HUES6 (cell line): ENCODE measurements around the gene AZU1.
"Not testable (repeated sequence)": the region's sequence is repeated elsewhere in the genome, so short reads cannot be mapped to it uniquely, and the experiment has no call there.

Experiments used
- H3K27ac ChIP-seq: 2 replicates; pipeline ENCODE4 v1.7.0; 2013; ENCODE audit warnings: low read depth, mild to moderate bottlenecking, low read length, inconsistent platforms
- H3K27me3 ChIP-seq: 2 replicates; pipeline ENCODE4 v1.6.1; 2013; ENCODE audit warnings: low read length; ENCODE audit not compliant: control insufficient read depth, insufficient read depth
- H3K36me3 ChIP-seq: 2 replicates; pipeline ENCODE4 v1.6.1; 2013; ENCODE audit warnings: low read length; ENCODE audit not compliant: control insufficient read depth, insufficient read depth
- H3K4me1 ChIP-seq: 2 replicates; pipeline ENCODE4 v1.6.1; 2013; ENCODE audit warnings: low read length; ENCODE audit not compliant: control insufficient read depth, insufficient read depth
- H3K4me3 ChIP-seq: 2 replicates; pipeline ENCODE4 v1.5.1; 2013; ENCODE audit warnings: low read depth, low read length
- H3K9ac ChIP-seq: one replicate; pipeline ENCODE4 v1.6.1; 2013; ENCODE audit warnings: mild to moderate bottlenecking, low read length
- H3K9me3 ChIP-seq: 2 replicates; pipeline ENCODE4 v1.6.1; 2013; ENCODE audit warnings: low read depth, low read length; ENCODE audit not compliant: control insufficient read depth, insufficient read depth

AZU1 gene

DNA sequence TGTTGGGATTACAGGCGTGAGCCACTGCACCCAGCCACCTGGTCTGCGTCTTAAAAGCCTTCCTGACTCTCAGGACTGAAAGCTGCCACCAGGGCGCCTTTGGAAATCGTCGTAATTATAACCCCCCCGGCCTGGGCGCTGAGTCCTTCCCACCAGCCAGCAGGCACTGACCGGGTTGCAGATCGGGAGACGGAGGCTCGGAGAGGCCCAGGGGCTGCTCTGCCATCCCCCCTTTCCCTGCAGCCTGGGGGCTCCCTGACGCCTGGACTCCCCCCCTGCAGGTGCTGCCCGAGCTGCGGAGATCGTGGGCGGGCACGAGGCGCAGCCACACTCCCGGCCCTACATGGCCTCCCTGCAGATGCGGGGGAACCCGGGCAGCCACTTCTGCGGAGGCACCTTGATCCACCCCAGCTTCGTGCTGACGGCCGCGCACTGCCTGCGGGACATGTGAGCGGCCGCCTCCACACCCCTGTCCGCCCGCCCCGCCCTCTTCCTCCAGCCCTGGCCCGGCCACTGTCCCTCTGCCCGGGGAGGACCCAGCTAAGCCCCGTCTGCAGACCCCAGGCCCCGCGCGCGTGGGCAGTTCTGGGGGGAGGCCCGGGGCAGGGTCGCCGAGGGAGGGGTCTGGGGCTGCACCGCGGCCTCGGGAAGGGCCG lies 15.7 kb downstream of the AZU1 start:
- Histone ChIP-seq H3K4me1 (no peaks in the 10 kb centered on the region), H3K27me3 (peaks cover 34% of the 10 kb centered on the region), H3K36me3 (no peaks in the 10 kb centered on the region), H3K9me3 (no peaks in the 10 kb centered on the region), H3K4me3 (peak overlapping the region; percentile 55), H3K9ac (no peak overlapping the region), H3K27ac (no peak overlapping the region)

DNA sequence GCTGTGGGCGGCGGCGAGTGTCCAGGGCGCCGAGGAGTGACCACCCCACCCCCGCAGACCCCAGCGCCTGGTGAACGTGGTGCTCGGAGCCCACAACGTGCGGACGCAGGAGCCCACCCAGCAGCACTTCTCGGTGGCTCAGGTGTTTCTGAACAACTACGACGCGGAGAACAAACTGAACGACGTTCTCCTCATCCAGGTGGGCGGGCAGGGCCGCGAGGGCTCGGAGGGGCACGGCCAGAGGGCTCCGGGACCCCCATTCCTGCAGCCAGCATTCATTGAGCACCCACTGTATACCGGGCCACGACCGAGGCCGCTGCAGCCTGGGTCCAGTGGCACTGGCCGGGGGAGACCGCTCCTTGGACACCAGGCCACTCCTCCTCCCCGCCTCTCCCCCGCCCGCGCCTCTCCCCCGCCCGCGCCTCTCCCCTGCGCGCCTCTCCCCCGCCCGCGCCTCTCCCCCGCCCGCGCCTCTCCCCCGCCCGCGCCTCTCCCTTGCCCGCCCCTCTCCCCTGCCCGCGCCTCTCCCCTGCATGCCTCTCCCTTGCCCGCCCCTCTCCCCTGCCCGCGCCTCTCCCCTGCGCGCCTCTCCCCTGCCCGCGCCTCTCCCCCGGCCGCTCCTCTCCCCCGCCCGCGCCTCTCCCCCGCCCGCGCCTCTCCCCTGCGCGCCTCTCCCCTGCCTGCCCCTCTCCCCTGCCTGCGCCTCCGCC lies 16.4 kb downstream of the AZU1 start:
- no peaks in the 10 kb centered on the region for H3K4me1 ChIP-seq
- peak overlapping the region; percentile 55 for H3K4me3 ChIP-seq
- H3K27ac ChIP-seq, result no peak overlapping the region
- H3K9ac ChIP-seq, result no peak overlapping the region
- H3K27me3 ChIP-seq, result peaks cover 34% of the 10 kb centered on the region
- H3K9me3 ChIP-seq, result no peaks in the 10 kb centered on the region
- no peaks in the 10 kb centered on the region for H3K36me3 ChIP-seq

DNA sequence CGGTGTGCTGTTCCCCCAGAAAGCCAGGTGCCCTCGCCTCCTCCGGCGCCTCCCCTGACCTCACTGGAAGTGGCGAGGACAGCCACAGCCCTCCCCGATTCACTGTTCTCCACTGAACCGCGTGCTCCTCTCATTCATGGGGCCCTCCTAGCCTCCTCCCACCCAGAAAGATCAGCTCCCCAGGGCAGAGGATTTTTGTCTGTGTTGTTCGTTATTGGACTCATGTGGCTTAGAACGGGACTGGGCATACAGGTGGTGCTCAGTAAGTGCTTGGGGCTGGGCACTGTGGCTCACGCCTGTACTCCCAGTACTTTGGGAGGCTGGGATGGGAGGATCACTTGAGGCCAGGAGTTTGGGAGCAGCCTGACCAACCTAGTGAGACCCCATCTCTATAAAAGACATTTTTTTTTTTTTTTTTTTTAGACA lies 16.9 kb downstream of the AZU1 start:
- Histone ChIP-seq H3K9me3 (no peaks in the 10 kb centered on the region), H3K36me3 (no peaks in the 10 kb centered on the region), H3K27ac (no peak overlapping the region), H3K4me3 (no peak overlapping the region), H3K4me1 (no peaks in the 10 kb centered on the region), H3K9ac (no peak overlapping the region), H3K27me3 (peaks cover 34% of the 10 kb centered on the region)

DNA sequence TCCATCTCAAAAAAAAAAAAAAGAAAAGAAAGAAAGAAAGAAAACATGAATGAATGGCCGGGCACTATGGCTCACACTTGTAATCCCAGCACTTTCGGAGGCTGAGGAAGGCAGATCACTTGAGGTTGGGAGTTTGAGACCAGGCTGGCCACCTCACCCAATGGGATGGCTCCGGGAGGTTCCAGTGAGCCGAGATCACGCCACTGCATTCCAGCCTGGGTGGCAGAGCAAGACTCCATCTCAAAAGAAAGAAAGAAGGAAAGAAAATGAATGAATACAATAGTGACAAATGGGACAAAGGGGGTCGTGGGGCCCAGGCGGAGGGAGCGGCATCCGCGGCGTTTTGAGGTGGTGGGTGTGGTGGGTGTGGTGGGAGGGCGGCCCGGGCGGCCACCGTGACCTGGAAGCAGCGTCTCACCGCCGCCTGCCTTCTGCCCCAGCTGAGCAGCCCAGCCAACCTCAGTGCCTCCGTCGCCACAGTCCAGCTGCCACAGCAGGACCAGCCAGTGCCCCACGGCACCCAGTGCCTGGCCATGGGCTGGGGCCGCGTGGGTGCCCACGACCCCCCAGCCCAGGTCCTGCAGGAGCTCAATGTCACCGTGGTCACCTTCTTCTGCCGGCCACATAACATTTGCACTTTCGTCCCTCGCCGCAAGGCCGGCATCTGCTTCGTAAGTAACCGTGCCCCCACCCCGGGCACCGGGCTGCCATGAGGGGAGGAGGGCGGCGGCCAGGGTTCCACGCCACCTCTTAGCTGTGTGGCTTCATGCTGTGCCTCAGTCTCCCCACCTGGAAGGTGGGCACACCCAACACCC lies 18.3 kb downstream of the AZU1 start:
- H3K27ac ChIP-seq, result no peak overlapping the region
- H3K36me3 ChIP-seq, result no peaks in the 10 kb centered on the region
- peaks cover 34% of the 10 kb centered on the region for H3K27me3 ChIP-seq
- H3K4me3 ChIP-seq, result no peak overlapping the region
- H3K9ac ChIP-seq, result no peak overlapping the region
- H3K4me1 ChIP-seq, result peaks cover 4% of the 10 kb centered on the region; the same call in 1 of the 2 replicates
- H3K9me3 ChIP-seq, result no peaks in the 10 kb centered on the region

DNA sequence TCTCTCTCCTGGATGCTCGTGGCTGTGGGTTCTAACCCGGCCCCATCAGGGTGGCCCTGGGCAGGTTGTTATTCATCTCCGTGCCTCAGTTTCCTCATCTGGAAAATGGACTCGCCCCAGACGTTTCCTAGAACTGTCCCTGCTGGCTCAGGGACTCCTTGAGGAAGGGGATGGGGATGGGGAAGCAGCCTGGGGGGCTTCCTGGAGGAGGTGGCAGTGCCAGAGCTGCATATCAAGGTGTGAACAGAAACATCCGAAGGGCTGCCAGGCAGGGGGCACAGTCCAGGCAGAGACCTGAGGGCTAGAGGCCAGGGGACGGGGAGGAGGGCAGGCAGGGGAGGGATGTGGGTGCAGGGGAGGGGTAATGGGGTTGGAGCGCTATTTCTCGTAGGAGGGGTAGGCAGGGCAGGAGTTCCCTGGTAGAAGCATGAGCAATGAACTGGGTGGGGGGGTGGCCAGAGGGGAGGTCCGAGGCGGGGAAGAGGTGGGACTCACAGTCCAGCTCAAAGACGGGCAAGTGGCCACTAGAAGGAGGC lies 20.8 kb downstream of the AZU1 start:
- Histone ChIP-seq H3K4me3 (no peak overlapping the region), H3K9ac (no peak overlapping the region), H3K4me1 (peaks cover 4% of the 10 kb centered on the region; the same call in 1 of the 2 replicates), H3K9me3 (no peaks in the 10 kb centered on the region), H3K27ac (no peak overlapping the region), H3K27me3 (peaks cover 22% of the 10 kb centered on the region), H3K36me3 (no peaks in the 10 kb centered on the region)

DNA sequence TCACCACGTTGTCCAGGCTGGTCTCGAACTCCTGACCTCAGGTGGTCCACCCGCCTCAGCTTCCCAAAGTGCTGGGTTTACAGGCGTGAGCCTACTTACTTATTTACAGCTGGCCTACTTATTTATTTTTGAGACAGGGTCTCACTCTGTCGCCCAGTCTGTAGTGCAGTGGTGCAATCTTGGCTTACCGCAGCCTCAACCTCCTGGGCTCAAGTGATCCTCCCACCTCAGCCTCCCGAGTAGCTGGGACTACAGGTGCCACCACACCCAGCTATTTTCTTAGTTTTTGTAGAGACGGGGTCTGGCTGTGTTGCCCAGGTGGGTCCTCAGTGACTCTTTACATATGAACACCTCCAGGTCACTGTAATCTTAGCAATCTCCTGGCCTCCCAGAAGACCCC lies 21.6 kb downstream of the AZU1 start:
- H3K9me3 ChIP-seq, H3K27ac ChIP-seq, H3K36me3 ChIP-seq, H3K4me3 ChIP-seq, H3K4me1 ChIP-seq, H3K9ac ChIP-seq: not testable (repeated sequence)
- H3K27me3 ChIP-seq, result peaks cover 16% of the 10 kb centered on the region

DNA sequence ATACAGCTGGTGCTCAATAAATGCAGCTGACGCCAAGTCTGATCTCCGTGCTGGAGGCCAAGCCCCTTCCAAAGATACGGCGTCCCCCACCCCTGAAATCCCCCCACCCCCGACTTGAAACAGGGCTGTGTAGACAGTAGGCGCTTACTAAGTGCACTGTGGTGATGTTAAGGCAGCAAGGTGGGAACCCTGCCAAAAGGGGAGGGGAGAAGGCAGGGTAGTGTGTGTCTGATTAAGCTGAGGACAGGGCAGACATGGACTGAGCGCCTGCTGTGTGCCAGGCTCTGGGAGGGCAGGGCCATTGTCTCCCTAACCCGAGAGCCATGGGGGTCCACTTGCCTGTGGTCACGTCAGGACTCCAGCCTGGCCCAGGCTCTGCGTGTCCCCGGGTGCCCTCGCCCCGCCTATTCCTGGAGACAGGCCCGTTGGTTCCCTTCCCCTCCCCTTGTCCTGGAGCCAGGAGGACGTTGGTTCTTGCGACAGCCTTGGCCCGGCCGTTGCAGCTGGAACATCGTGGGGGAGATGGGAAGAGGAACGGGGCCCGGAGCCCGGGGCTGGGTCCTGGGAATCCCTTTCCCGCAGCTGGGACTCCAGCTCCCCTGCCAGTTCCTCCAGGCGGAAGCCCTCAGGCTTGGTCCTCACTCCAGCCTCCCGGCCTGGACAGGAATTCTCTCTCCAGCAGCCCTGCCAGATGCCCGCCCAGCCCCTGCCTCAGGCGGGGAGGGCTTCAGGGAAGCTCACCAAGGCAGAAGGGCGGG lies 22.8 kb downstream of the AZU1 start:
- H3K4me3 ChIP-seq, result no peak overlapping the region
- H3K27me3 ChIP-seq, result peaks cover 8% of the 10 kb centered on the region; the same call in 1 of the 2 replicates
- H3K36me3 ChIP-seq, result no peaks in the 10 kb centered on the region
- H3K27ac ChIP-seq, result no peak overlapping the region
- H3K9ac ChIP-seq, result no peak overlapping the region
- no peaks in the 10 kb centered on the region for H3K9me3 ChIP-seq
- H3K4me1 ChIP-seq, result peaks cover 4% of the 10 kb centered on the region; the same call in 1 of the 2 replicates

DNA sequence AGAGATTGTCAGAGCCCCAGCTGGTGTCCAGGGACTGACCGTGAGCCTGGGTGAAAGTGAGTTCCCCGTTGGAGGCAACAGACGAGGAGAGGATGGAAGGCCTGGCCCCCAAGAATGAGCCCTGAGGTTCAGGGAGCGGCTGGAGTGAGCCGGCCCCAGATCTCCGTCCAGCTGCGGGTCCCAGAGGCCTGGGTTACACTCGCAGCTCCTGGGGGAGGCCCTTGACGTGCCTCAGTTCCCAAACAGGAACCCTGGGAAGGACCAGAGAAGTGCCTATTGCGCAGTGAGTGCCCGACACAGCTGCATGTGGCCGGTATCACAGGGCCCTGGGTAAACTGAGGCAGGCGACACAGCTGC lies 23.3 kb downstream of the AZU1 start:
- Histone ChIP-seq H3K27me3 (peaks cover 2% of the 10 kb centered on the region; the same call in 1 of the 2 replicates), H3K27ac (no peak overlapping the region), H3K4me1 (peaks cover 4% of the 10 kb centered on the region; the same call in 1 of the 2 replicates), H3K36me3 (no peaks in the 10 kb centered on the region), H3K9me3 (no peaks in the 10 kb centered on the region), H3K4me3 (no peak overlapping the region), H3K9ac (no peak overlapping the region)

DNA sequence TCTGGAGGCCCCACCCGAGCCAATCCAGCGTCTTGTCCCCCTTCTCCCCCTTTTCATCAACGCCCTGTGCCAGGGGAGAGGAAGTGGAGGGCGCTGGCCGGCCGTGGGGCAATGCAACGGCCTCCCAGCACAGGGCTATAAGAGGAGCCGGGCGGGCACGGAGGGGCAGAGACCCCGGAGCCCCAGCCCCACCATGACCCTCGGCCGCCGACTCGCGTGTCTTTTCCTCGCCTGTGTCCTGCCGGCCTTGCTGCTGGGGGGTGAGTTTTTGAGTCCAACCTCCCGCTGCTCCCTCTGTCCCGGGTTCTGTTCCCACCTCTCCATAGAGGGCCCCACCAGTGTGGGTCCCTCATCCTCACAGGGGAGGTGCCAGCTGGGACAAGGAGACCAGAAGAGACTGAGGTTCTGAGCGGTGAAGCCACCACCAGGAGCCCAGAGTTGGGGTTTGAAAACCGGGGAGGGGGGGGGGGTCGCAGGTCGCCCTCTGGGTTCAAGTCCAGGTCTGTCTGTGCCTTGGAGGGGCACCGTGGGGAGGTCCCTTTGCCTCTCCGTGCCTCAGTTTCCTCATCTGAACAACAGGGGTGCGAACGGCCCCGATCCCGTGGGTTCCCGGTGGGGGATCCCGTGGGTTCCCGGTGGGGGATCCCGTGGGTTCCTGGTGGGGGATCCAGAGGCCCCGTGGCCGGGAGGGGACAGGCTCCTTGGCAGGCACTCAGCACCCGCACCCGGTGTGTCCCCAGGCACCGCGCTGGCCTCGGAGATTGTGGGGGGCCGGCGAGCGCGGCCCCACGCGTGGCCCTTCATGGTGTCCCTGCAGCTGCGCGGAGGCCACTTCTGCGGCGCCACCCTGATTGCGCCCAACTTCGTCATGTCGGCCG lies 24.7 kb downstream of the AZU1 start, which contains the start of gene ELANE:
Gene ELANE, plus strand, starts transcription at position 168 of the 878 bp plus-strand sequence. Its CDS starts 26 bp downstream, at position 194.
- Histone ChIP-seq H3K4me1 (peaks cover 4% of the 10 kb centered on the region; the same call in 1 of the 2 replicates), H3K9me3 (no peaks in the 10 kb centered on the region), H3K27me3 (no peaks in the 10 kb centered on the region), H3K36me3 (no peaks in the 10 kb centered on the region), H3K4me3 (no peak within 1 kb of the TSS), H3K27ac (no peak within 1 kb of the TSS), H3K9ac (no peak within 1 kb of the TSS)
